Fibroblast of peridontal ligament (primary cell): ENCODE data around the gene SEC14L6.
"Not testable (repeated sequence)": the region's sequence is repeated elsewhere in the genome, so short reads cannot be mapped to it uniquely, and the experiment has no call there.

Experiments
- DNase-seq: peaks from one replicate; pipeline ENCODE4 v3.0.0-alpha.2; 2010; ENCODE audit errors: extremely low read depth

SEC14L6 gene

DNA sequence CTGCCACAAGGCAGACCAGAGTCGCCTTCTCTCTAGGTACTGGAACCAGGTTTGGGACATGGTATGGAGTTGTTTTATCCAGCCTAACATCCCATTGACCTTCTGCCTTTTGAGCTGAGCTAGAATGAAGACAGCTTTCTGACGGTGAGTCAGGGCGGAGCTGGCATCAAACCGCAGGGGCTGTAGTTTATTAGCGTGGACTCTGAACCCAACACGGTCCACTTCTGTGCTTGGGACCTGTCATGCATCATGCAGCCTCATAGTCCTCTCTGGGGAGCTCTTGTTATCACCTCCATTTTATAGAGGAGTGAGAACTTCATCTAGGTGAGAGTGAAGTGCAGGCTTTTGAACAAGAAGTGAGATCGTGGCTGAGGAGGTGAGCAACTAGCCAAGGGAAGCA is 19.6 kb upstream of the SEC14L6 start:
- no peak for DNase-seq

GRCh38 chr22:30565341-30565740 is 18.8 kb upstream of the SEC14L6 start:
- no peak for DNase-seq

GRCh38 chr22:30564761-30565119 is 18.2 kb upstream of the SEC14L6 start:
- DNase-seq: no peak

GRCh38 chr22:30564045-30564760 is 17.7 kb upstream of the SEC14L6 start:
- DNase-seq: no peak

- no peak for DNase-seq
Measured at GRCh38 chr22:30562366-30562765, 15.8 kb upstream of the SEC14L6 start.

DNA sequence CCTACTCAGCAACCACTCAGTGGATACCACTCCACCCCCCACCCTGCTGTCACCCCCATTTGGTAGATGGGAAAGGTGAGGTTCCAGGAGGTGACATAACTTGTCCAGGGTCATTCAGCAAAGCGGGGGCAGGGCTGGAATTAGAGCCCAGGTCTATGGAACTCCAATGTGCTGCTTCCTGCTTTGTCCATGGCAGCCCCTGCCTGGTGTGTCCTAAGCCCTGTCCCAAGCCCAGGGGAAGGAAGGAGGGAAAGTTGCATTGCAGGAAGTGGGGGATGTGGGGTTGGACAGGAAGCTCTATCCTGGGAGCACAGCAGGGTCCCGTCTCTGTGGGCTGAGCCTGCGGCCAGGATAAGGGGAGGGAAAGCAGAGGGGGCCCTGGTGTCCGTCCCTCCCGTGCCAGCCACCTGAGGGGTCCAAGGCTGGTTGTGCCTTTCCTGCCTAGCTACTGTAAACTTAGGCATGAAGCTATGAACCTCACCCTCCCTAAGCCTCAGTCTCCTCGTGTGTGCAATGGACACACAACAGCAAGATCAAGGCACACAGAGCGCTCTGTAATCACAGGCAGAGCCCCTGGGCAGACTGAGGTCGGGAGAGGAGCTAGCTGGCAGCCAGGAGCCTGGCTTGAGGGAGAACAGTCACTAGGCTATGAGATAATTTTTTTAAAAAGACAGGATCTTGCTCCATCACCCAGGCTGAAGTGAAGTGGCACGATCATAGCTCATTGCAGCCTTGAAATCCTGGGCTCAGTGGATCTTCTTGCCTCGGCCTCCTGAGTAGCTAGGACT is 15.1 kb upstream of the SEC14L6 start:
- no peak for DNase-seq

GRCh38 chr22:30560643-30561202 is 14.2 kb upstream of the SEC14L6 start:
- not testable (repeated sequence) for DNase-seq

GRCh38 chr22:30559889-30560288 is 13.3 kb upstream of the SEC14L6 start:
- no peak for DNase-seq

DNA sequence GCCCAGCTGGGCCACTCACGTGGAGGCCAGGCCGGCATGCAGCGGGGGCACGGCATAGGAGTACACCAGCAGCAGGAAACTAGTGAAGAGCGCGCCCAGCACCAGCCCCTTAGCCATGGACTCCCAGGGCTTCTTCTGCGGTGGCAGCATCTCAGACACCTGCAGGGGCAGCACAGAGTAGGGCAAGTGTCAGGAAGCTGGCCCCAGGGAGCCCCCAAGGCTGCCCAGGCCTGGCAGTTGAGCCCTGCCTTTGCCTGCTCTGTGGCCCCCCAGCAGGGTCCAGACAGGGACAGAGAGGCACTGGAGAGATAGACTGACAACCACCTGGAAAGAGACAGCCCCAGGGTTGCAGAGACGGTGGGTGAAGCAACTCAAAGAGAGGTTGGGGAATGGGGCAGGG is 10.7 kb upstream of the SEC14L6 start:
- no peak for DNase-seq

- no peak for DNase-seq
Measured at GRCh38 chr22:30556388-30556787, 9.8 kb upstream of the SEC14L6 start.

DNA sequence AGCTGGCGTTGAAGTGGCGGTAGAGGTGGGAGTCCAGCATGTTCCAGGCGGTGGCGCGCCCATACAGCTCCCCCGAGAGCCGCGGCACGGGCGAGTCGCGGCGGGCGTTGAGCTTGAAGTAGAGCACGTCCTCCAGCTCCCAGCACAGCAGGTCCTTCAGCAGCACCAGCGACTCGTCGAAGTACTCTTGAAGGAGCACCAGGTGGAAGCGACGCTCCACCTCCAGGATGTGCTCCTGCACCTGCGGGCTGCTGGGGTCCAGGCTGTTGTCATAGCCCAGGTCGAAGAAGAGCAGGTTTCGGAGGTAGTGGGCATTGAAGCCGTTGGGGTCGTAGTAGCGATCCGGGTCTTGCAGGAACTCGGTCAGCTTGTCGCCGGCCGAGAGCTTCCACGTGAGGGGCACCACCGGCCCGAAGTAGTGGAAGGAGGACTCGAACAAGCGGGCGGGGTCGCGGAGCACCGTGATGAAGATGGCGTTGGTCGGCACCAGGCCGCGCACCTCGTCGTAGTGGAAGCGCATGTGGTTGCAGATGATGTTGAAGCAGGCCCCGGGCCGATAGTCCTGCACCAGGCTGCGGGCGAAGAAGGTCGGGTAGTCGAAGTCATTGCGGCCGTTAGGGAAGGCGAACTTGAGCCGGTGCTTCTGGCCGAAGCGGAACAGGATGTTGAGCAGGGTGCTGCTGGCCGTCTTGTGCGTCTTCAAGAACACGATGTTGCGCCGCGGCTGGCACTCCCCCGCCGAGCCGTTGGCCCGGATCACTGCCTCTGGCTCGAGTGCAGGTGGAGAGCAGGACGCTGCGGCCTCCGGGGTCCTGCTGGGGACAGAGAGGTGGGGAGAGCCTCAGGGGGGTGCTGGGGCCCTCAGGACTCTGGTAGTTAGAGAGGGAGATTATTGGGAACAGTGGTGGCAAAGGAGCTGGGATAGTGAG is 9.0 kb upstream of the SEC14L6 start:
- no peak for DNase-seq

DNA sequence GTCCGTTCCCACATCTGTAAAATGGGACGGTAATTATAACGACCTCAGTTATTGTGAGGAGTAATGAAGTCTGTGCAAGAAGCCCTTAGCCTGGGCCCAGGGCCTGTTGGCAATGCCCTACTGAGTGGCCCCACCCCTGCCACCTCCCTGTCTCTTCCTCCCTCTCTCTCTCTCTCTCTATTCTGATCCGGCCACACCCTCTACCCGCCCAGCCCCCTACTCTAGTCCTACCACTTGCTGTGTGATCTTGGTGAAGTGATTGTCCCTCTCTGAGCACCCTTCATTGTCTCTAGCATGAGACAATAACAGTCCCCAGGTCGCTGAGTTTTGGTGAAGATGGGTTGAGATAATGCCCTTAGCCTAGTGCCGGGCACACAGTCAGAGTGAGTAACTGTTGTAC is 7.4 kb upstream of the SEC14L6 start:
- DNase-seq: no peak

DNA sequence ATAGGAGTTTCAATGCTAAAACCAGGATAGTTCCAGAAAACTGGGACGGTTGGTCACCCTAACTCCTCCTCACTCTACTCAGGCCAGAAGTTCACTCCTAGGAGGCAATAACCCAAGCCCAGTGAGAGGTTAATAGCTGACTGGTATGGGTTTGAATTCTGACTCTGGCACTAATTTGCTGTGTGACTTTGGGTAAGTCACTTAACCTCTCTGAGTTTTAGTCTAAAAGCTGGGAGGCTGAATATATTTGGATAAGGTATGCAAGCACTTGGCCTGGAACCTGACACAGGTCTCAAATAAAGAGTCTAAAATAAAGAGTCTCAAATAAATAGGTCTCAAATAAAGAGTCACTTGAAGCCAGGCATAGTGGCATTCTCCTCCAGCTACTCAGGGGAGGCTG is 6.2 kb upstream of the SEC14L6 start:
- no peak for DNase-seq

DNA sequence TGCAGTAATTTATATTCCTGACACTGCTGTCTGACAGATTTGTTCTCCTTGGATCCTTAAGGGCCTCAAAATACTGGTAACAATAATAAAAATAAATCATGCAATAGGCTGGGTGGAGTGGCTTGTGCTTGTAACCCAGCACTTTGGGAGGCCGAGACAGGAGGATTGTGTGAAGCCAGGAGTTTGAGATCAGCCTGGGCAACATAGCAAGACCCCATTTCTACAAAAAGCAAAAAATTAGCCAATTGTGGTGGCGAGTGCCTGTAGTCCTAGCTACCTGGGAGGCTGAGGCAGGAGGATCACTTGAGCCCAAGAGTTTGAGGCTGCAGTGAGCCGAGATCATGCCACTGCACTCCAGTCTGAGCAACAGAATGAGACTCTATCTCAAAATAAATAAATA is 5.3 kb upstream of the SEC14L6 start:
- not testable (repeated sequence) for DNase-seq

GRCh38 chr22:30547188-30547587 is 647 bp upstream of the SEC14L6 start:
- DNase-seq: no peak

DNA sequence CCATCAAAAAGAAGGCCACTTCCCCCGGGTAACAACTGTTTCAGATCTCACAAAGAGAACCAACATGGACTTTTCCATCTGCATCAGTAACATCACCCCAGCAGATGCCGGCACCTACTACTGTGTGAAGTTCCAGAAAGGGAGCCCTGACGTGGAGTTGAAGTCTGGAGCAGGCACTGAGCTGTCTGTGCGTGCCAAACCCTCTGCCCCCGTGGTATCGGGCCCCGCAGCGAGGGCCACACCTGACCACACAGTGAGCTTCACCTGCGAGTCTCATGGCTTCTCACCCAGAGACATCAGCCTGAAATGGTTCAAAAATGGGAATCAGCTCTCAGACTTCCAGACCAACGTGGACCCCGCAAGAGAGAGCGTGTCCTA is 3.7 kb downstream of the SEC14L6 start:
- no peak for DNase-seq

GRCh38 chr22:30541961-30542810 is 4.4 kb downstream of the SEC14L6 start:
- no peak for DNase-seq

DNA sequence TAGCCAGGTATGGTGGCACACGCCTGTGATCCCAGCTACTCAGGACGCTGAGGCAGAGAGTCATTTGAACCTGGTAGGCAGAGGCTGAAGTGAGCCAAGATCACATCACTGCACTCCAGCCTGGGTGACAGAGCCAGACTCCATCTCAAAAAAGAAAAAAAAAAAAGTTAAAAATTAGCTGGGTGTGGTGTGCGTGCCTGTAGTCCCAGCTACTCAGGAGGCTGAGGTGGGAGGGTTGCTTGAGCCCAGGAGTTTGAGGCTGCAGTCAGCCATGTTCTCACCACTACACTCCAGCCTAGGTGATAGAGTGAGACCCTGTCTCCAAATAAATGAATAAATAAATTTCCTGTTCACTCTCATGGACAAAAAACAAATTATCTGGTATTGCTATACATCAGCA is 5.0 kb downstream of the SEC14L6 start:
- DNase-seq: not testable (repeated sequence)

- no peak for DNase-seq
Measured at GRCh38 chr22:30539368-30539767, 7.2 kb downstream of the SEC14L6 start.

DNA sequence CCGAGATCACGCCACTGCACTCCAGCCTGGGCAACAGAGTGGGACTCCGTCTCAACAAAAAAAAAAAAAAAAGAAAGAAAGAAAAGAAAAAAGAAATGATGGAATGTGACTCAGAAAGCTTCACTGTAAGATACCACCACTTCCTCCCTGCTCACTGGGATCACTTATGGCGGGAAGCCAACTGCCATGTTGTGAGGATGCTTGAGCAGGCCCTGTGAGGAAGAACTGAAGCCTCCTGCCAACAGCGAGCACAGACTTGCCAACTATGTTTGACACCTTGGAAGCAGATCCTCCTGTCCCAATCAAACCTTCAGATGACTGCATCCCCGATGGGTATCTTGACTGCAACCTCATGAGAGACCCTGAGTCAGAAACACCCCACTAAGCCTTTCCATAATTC is 8.3 kb downstream of the SEC14L6 start:
- DNase-seq: no peak

DNA sequence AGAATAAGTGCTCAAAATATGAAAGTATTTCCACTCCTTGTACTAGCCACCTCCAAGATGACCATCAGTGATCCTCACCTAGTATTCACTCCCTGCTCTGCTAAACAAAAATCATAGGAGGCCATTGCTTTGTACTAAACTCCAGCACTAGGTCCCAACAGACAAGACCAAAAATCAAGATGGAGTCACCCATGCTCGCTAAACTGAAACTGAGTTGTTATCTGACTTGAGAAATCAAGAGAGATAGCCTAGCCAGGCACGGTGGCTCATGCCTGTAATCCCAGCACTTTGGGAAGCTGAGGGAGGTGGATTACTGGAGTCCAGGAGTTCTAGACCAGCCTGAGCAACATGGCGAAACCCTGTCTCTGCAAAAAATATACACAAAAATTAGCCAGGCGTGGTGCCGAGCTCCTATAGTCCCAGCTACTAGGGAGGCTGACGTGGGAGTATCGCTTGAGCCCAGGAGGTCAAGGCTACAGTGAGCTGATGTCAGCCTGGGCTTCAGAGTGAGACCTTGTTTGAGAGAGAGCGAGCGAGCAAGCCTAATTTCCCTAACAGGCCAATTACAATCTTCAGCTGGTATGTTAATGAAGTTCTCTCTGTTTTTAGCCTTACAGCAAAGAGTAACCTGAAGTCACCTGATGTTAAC is 9.3 kb downstream of the SEC14L6 start:
- DNase-seq: no peak
